Neutrophil (primary cell): ENCODE data around the gene TNNT1.

Experiments used
- H3K27ac ChIP-seq: fragments of 200-600 bp; sonication (generic); 2 replicates; pipeline ENCODE4 v1.5.1; 2016; ENCODE audit warnings: mild to moderate bottlenecking, moderate library complexity
- H3K27me3 ChIP-seq: fragments of 200-600 bp; sonication (generic); 2 replicates; pipeline ENCODE4 v1.6.0; 2016; ENCODE audit warnings: mild to moderate bottlenecking
- H3K36me3 ChIP-seq: fragments of 200-600 bp; sonication (generic); 2 replicates; pipeline ENCODE4 v1.5.1; 2017
- H3K4me1 ChIP-seq, 2 experiments: fragments of 200-600 bp in 1 of 2; sonication (generic) in 1 of 2; 1 replicate in 1 of 2; 2 replicates in 1 of 2; pipeline versions ENCODE4 v1.5.1 to v1.6.1; 2013 to 2016; ENCODE audit warnings: low read depth in 1 of 2, low read length in 1 of 2, mild to moderate bottlenecking in 1 of 2, moderate library complexity in 1 of 2; ENCODE audit not compliant: control insufficient read depth in 1 of 2, insufficient read depth in 1 of 2
- H3K4me3 ChIP-seq, 2 experiments: fragments of 200-600 bp in 1 of 2; sonication (generic) in 1 of 2; 1 replicate in 1 of 2; 2 replicates in 1 of 2; pipeline ENCODE4 v1.5.1; 2013 to 2016; ENCODE audit warnings: low read depth in 1 of 2, low read length in 1 of 2, mild to moderate bottlenecking in 1 of 2, moderate library complexity in 1 of 2
- H3K9me3 ChIP-seq: fragments of 200-600 bp; sonication (generic); 2 replicates; pipeline ENCODE4 v1.5.1; 2016
- TF ChIP-seq, protein P1 (sequence below): fragments of 200-600 bp; sonication (generic); IDR thresholded peaks from 2 replicates; pipeline ENCODE4 v1.5.1; 2016; ENCODE audit warnings: antibody characterized with exemption

The TNNT1 gene

DNA sequence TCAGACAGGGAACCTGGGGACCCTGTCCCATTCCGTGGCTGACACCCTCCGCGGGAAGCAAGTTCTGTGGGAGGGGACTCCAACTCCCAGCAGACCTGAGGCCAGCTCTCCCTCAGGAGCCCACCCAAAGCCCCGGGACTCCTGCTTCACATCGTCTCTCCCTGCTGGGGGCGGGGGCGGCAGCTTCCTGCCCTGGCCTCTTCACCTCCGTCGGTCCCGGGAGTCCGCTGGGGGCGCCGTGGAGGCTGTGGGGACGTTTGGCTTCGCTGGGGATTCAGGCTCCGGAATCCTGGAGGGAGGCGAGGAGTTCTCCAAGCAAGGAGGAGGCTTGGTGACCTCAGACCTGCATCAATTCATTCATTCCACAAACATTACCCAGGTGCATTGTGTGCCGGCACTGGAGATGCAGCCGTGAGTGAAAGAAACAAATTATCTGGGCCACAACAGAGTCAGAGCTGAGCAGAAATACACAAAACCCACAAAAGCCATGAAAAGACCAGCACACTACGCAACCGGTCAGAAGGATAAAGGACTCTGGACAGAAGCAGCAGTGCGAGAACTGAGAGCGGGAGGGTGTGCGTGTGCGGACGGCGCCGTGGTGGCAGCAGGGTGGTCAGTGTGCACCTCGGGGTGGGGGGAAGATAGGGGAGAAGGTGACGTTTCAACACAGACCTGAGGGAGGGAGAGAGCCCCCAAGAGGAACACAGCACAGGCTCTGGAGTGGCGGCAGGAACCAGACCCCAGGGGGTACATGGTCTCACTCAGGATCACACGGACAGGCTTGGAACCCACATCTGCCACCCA lies 54.3 kb downstream of the TNNT1 start:
- no peaks in the 10 kb centered on the region for H3K27me3 ChIP-seq
- no peaks in the 10 kb centered on the region for H3K9me3 ChIP-seq
- no peaks in the 10 kb centered on the region for H3K4me1 ChIP-seq
- H3K4me3 ChIP-seq = no peak overlapping the region
- TF ChIP-seq, protein P1, sequence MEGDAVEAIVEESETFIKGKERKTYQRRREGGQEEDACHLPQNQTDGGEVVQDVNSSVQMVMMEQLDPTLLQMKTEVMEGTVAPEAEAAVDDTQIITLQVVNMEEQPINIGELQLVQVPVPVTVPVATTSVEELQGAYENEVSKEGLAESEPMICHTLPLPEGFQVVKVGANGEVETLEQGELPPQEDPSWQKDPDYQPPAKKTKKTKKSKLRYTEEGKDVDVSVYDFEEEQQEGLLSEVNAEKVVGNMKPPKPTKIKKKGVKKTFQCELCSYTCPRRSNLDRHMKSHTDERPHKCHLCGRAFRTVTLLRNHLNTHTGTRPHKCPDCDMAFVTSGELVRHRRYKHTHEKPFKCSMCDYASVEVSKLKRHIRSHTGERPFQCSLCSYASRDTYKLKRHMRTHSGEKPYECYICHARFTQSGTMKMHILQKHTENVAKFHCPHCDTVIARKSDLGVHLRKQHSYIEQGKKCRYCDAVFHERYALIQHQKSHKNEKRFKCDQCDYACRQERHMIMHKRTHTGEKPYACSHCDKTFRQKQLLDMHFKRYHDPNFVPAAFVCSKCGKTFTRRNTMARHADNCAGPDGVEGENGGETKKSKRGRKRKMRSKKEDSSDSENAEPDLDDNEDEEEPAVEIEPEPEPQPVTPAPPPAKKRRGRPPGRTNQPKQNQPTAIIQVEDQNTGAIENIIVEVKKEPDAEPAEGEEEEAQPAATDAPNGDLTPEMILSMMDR = no peak
- H3K27ac ChIP-seq = no peak overlapping the region
- peaks cover 84% of the 10 kb centered on the region for H3K36me3 ChIP-seq

- H3K9me3 ChIP-seq = no peaks in the 10 kb centered on the region
- H3K4me1 ChIP-seq = peaks cover 0 to 1% of the 10 kb centered on the region in 2 experiments
- H3K27me3 ChIP-seq = peaks cover 10% of the 10 kb centered on the region
- no peak overlapping the region for H3K27ac ChIP-seq
- TF ChIP-seq, protein P1 = no peak
- H3K4me3 ChIP-seq = no peak overlapping the region
- peaks cover 71% of the 10 kb centered on the region for H3K36me3 ChIP-seq
Observed at GRCh38 chr19:55092423-55093318, 56.3 kb downstream of the TNNT1 start.

GRCh38 chr19:55091955-55092354 lies 57.1 kb downstream of the TNNT1 start:
- H3K36me3 ChIP-seq = peaks cover 66% of the 10 kb centered on the region
- TF ChIP-seq, protein P1 = no peak
- no peak overlapping the region for H3K27ac ChIP-seq
- H3K4me3 ChIP-seq = no peak overlapping the region
- peaks cover 4 to 9% of the 10 kb centered on the region in 2 experiments for H3K4me1 ChIP-seq
- peaks cover 17% of the 10 kb centered on the region for H3K27me3 ChIP-seq
- no peaks in the 10 kb centered on the region for H3K9me3 ChIP-seq

DNA sequence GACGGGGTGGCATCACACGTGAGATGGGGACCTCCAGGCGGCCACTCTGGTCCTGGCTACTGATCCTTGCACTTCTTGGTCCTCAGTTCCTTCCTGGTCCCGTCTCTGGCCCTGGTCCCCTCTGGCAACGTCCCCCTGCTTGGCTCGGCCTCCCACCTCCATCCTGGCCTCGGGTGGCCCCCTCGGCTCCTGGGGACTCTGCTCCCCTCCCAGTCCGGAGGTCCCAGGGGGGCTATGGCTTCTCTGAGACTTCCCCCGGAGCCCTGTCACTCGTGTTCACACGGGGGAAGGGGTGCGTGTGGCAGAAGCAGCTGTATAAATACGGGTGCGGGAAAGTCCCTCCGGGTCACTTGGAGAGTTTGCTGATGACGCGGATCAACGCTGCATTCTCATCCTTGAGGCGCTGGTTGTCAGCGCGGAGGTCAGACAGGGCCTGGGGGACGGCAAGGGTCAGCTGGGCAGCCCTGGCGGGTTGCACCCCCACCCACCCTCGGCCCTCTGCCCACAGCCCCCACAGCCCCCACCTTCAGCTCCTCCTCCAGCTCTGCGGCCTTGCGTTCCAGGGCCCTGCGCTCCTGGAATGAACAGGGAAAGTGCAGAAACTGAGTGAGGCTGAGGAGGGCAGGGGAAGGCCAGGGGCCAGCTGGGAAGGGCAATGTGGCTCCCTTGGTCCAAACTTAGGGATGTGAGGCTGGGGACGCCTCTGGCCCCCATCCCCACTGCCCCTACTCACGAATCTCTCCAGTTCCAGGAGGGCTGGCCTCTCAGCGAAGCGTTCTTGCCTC lies 57.7 kb downstream of the TNNT1 start:
- peaks cover 6 to 12% of the 10 kb centered on the region in 2 experiments for H3K4me1 ChIP-seq
- no peak overlapping the region for H3K27ac ChIP-seq
- H3K9me3 ChIP-seq = no peaks in the 10 kb centered on the region
- H3K4me3 ChIP-seq = no peak overlapping the region
- H3K36me3 ChIP-seq = peaks cover 64% of the 10 kb centered on the region
- TF ChIP-seq, protein P1 = no peak
- H3K27me3 ChIP-seq = peaks cover 23% of the 10 kb centered on the region

DNA sequence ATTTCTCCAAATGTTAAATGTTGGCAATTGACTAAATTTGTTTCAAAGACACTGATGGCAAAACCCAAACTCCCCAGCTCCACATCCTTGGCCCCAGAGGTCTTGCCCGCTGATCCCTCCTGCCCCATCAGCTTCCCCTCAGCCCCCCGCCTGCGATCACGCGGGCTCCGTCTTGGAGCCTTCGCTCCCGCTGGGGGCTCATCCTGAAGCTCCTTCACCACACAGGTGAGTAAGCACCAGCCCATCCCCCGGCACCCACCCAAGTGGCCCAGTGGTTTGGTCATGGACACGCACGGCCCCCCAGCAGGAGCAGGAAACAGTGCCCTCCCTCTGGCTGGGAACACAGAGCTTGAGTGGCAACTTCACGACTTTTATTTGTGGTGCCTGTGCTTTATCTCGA lies 58.4 kb downstream of the TNNT1 start:
- peaks cover 56% of the 10 kb centered on the region for H3K36me3 ChIP-seq

More for the DNA sequence above, 58.4 kb downstream of the TNNT1 start:
- Histone ChIP-seq H3K4me1 (peaks cover 6 to 12% of the 10 kb centered on the region in 2 experiments), H3K27me3 (peaks cover 31% of the 10 kb centered on the region), H3K27ac (no peak overlapping the region), H3K9me3 (no peaks in the 10 kb centered on the region), H3K4me3 (no peak overlapping the region)
- TF ChIP-seq, protein P1 = no peak
